Measurements from ENCODE around the gene CDH23. TPM values are rescaled to one million over a fixed set of nuclear protein-coding genes. Genes with fewer than 3 reads are reported as not detected.

CDH23 gene
- total and polyA plus RNA-seq, 2 of the 8 experiments (the other 6 are each of a cell fraction or from before 2014, with no cell fraction given), result 1.9 to 4.9 TPM

DNA sequence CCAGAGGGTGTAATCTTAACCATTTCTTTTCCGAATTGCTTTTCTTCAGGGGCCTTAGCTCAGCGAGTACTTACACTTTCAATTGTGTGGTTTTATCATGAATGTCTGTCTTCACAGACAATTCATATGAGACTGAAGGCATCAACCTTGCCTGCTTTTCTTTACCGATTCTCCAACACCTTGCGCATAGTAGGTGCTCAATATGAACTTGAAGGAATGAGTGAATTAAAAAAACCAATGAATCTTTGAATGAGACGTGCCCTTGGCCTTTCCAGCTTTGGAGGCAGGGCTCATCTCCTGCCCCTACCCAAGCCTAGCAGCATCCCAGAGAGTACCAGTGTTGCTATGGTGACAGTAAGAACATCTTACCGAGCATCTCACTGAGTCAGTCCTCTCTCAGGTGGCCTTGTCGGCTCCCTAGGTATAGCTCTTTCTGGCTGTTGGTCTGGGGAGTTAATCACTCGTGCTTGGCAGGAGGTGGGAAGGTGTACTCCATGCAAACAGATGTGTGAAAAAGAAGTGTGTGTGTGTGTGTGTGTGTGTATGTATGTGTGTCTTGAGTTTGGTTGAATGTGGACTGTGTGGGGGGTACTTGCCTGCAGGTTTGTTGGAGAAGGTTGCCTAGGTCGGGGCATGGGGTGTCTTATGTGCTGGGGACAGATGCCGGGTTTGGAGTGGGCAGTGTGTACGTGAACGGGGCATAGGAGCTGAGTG lies 215.1 kb downstream of the CDH23 start (continued):
- no peak for TF ChIP-seq TBP (IDR thresholded peaks at IDR 0.05; ENCODE audit: low read depth, low read length)
- no peak for TF ChIP-seq POU5F1 (IDR thresholded peaks at IDR 0.05; ENCODE audit: low read depth, low read length)
- TF ChIP-seq TAF7 (optimal IDR thresholded peaks at IDR 0.05; ENCODE audit: borderline replicate concordance, low read depth, low read length), result no peak
- TF ChIP-seq RNF2 (IDR thresholded peaks at IDR 0.05; ENCODE audit: borderline replicate concordance, low read depth, low read length, missing control alignments, poor library complexity, severe bottlenecking), result no peak
